OCI-LY7 (cell line): ENCODE results near the gene SORCS3.

Source experiments
- EZH2phosphoT487 ChIP-seq: fragments of 200-600 bp; sonication (generic); IDR thresholded peaks from 2 replicates; pipeline ENCODE4 v1.6.1; 2018; ENCODE audit warnings: low read depth, borderline replicate concordance, mild to moderate bottlenecking, mixed run types, antibody characterized with exemption, low read length, moderate library complexity, mixed read lengths
- TF ChIP-seq, protein P1 (sequence below): fragments of 200-600 bp; sonication (generic); conservative IDR thresholded peaks from 2 replicates; pipeline ENCODE4 v1.5.1; 2014; ENCODE audit warnings: mild to moderate bottlenecking, antibody characterized with exemption, low read length, moderate library complexity, mixed read lengths

- TF ChIP-seq EZH2phosphoT487 = no peak
- TF ChIP-seq, protein P1, sequence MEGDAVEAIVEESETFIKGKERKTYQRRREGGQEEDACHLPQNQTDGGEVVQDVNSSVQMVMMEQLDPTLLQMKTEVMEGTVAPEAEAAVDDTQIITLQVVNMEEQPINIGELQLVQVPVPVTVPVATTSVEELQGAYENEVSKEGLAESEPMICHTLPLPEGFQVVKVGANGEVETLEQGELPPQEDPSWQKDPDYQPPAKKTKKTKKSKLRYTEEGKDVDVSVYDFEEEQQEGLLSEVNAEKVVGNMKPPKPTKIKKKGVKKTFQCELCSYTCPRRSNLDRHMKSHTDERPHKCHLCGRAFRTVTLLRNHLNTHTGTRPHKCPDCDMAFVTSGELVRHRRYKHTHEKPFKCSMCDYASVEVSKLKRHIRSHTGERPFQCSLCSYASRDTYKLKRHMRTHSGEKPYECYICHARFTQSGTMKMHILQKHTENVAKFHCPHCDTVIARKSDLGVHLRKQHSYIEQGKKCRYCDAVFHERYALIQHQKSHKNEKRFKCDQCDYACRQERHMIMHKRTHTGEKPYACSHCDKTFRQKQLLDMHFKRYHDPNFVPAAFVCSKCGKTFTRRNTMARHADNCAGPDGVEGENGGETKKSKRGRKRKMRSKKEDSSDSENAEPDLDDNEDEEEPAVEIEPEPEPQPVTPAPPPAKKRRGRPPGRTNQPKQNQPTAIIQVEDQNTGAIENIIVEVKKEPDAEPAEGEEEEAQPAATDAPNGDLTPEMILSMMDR = no peak
These were observed 385.5 kb downstream of the SORCS3 start for GRCh38 chr10:105026566-105026965.
